NCI-H1436 treated with DMSO at 0.1 percent for 48 hours (cell line): ENCODE results near the gene LINC01488.

Source experiments
- DNase-seq: peaks from one replicate; lab custom pipeline; 2025; lab: John Stamatoyannopoulos, UW

LINC01488 gene

DNA sequence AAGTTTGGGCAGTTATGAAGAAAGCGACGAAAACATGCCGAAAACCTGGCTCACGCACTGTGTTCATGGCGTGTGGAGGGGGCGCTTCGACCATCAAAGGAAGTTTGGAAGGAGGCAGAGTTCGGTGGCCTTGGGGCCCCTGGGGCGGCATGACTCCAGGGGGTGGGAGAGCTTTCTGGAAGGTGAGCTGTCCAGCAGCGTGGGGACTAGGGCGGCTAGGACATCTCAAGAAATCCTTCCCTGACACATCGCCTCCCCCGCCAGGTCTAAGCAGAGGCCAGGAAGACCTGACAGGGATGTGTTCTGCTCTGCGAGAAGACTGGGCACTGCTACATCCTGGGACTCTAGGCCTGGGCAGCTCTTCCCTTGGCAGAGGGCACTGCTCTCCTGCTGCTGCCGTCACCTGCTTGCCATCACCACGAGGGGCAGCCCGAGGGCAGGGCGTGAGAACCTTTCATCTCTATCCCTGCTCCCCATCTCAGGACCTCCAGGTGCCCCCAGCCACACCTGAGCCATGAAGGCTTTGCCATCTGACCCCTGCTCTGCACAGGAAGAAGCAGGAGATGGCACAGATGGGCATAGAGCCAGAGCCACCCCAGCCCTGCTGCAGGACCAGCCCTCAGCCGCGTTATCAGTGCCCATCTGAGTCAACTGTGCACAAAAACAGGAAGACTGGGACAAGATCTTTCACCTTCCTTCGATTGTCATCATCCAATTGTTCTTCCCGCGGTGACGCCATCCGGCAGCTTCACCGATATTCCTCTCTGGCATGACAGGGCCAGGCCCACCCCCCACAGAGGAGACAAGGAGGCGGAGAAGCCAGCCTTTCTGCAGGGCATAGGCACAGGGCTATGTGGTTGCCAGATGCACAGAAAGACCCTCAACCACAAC, 12.7 kb downstream of the LINC01488 start:
- DNase-seq, result no peak

GRCh38 chr11:69494851-69495250, 13.4 kb downstream of the LINC01488 start:
- DNase-seq, result no peak

DNA sequence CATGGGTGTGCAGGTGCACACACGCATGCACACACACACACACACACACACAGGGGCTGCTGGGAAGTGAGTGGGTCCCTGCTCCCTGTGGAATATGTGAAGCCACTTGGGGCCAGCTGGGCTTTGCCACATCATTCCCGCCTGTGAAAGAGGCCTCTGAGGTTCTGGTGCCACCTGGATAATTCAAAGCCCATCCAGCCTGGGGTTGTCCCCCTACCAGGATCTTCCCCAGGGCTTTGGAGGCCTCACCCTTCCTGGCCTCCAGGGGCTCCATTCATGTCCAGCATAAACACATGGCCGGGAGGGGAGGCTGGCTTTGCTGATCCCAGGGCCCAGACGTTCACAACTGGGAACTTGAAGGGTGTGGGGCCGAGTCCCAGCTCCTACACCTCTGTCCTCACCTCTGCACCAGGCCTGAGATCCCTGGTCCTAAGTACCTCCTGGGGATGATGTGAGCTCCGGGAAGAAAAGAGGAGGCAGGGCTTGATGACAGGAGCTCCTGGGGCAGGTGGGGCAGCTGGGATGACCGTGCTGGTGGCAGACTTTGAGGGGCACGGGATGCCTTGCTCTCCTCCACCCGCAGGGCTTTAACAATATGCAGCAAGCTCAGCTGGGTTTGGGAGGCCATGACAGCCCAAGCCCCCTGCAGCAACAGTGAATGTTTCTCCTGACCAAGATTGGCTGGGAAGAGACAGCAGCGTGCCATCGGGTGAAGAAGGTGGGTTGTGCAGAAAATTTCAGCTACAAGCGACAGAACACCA, 14.2 kb downstream of the LINC01488 start:
- DNase-seq, result no peak

- DNase-seq, result no peak
Observed at GRCh38 chr11:69496202-69496557, 14.7 kb downstream of the LINC01488 start.

GRCh38 chr11:69496631-69497220, 15.3 kb downstream of the LINC01488 start:
- DNase-seq, result no peak

GRCh38 chr11:69497221-69497787, 15.8 kb downstream of the LINC01488 start:
- DNase-seq, result no peak

- DNase-seq, result no peak
Observed at GRCh38 chr11:69498614-69499175, 17.2 kb downstream of the LINC01488 start.

- DNase-seq, result no peak
Observed at GRCh38 chr11:69499186-69499917, 17.9 kb downstream of the LINC01488 start.

- no peak for DNase-seq
Observed at GRCh38 chr11:69499918-69500284, 18.4 kb downstream of the LINC01488 start.

DNA sequence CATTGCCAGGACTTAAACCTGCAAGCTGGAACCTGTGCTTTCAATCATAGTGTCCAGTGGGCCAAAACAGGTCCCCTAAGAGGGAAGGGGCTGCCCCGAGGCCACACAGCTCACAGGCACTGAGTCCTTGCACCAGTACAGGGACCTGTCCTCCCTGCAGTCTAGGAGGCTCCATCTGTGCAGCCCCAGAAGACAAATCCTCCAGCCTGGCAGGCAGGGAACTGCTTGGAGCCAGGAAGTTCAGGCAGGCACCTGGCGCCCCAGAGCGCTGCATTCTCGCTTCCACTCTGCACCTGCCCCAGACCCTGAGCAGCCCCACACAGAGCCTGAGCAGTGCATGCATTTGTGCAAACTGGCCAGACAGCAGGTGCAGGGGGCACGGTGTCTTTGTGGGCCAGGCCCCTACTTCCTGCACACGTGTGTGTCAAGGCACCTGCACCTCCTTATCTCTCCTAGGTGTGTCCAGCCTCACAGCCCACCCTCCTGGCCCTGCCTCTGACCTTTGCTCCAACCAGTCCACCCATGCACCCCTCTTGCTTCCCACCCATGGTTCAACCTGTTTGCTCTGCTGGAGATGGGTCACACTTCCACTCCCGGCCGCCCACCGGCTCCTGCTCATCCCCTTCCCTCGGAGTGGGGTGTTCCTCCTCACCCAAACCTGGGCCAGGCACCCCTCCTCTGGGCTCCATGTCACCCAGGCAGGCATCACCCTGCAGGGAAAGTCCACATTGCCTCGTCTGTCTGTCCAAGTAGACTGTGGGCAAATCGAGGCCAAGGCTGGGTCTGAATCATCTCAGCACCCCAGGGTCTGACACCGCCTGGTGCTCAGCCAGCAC, 19.0 kb downstream of the LINC01488 start:
- DNase-seq, result no peak

DNA sequence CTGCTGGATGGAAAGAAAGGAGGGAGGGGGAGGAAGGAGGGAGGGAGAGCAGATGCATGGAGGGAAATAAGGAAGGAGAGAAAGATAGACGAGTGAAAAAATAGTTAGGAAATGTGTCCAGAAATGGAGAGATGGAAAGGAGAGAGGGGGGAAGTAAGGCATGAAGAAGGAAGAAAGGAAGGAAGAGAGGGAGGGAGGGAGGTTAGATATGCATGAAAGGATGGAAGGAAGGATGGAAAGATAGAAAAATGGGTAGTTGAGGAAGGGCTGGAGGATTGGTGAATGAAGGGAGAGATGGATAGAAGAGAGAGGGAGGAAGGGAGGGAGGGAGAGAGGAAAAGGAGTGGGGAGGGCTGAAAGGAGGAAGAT, 19.6 kb downstream of the LINC01488 start:
- no peak for DNase-seq

- DNase-seq, result no peak
Observed at GRCh38 chr11:69501891-69502860, 20.7 kb downstream of the LINC01488 start.

GRCh38 chr11:69504127-69504526, 22.7 kb downstream of the LINC01488 start:
- DNase-seq, result no peak

DNA sequence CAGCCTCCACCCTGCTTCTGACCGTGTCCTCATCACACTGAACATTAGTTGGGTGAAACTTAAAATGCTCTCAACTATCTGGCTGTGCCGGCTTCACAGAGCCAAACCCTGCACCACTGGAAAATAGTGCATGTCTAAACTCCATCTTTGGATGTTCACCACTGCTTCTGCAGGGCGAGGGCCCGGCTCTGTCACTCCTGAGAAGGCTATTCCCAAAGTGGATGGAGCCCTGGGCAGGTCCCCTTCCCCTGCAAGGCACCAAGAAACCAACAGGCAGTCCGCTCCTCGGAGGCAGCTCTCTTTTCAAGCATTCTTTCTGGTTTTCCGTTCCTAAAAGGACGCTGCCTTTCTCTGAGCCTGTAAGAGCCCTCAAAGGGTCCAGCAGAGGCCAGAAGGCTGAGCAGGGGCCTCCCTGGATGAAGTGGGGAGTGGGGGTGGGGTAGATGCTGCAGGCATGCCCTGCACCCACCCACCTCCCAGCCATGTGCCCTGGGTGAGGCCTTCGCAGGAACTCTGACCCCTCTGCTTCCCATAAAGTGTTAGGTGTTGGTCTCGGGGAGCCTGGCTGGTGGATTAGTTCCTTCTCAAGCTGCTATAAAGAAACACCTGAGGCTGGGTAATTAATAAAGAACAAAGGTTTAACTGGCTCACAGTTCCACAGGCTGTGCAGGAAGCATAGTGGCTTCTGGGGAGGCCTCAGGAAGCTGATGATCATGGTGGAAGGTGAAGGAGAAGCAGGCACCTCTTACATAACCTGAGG, 23.3 kb downstream of the LINC01488 start:
- no peak for DNase-seq

- no peak for DNase-seq
Observed at GRCh38 chr11:69508974-69509373, 27.5 kb downstream of the LINC01488 start.

DNA sequence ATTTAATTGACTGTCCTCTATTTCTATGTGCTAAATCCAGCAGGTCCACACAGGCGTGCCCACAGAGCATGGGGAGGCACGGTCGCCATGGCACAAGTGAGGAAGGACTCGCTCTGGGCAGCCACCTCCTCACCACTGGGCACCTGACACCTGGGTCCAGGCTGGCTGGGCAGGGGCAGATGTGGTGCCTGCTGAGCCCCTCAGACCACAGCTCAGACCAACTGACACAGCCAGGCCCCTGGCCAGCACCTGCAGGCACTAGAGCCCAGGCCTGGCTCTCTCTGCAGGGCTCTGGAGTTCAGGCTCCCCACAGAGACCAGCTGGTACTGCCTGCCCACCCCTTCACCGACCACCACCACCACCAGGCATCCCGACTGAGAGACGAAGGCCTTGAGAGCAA, 27.9 kb downstream of the LINC01488 start:
- no peak for DNase-seq

- DNase-seq, result no peak
Observed at GRCh38 chr11:69509846-69510390, 28.5 kb downstream of the LINC01488 start.
